Duodenal mucosa (tissue), 2 donors: ENCODE data around the gene SCG3.

Source experiments
- H3K27ac ChIP-seq: one replicate; pipeline ENCODE4 v1.7.0; 2013; ENCODE audit warnings: low read depth, low read length
- H3K27me3 ChIP-seq, 2 donors: one replicate each; pipeline ENCODE4 v1.7.0; 2013; ENCODE audit warnings: low read length in 2 of 2, control low read depth in 1 of 2; ENCODE audit not compliant: insufficient read depth in 2 of 2, control insufficient read depth in 1 of 2
- H3K36me3 ChIP-seq, 2 donors: one replicate each; pipeline ENCODE4 v1.7.0; 2013; ENCODE audit warnings: low read length in 2 of 2, control low read depth in 1 of 2; ENCODE audit not compliant: insufficient read depth in 2 of 2, control insufficient read depth in 1 of 2
- H3K4me1 ChIP-seq, 2 donors: one replicate each; pipeline ENCODE4 v1.7.0; 2013; ENCODE audit warnings: low read length in 2 of 2, control low read depth in 1 of 2; ENCODE audit not compliant: insufficient read depth in 2 of 2, control insufficient read depth in 1 of 2
- H3K4me3 ChIP-seq, 2 donors: one replicate each; pipeline ENCODE4 v1.7.0; 2013; ENCODE audit warnings: low read length in 2 of 2, low read depth in 1 of 2
- H3K9ac ChIP-seq, 2 donors: one replicate each; pipeline ENCODE4 v1.7.0; 2013; ENCODE audit warnings: low read length in 2 of 2, low read depth in 1 of 2
- H3K9me3 ChIP-seq, 2 donors: one replicate each; pipeline ENCODE4 v1.7.0; 2013; ENCODE audit warnings: low read length in 2 of 2, control low read depth in 1 of 2; ENCODE audit not compliant: control insufficient read depth in 1 of 2

SCG3 gene

DNA sequence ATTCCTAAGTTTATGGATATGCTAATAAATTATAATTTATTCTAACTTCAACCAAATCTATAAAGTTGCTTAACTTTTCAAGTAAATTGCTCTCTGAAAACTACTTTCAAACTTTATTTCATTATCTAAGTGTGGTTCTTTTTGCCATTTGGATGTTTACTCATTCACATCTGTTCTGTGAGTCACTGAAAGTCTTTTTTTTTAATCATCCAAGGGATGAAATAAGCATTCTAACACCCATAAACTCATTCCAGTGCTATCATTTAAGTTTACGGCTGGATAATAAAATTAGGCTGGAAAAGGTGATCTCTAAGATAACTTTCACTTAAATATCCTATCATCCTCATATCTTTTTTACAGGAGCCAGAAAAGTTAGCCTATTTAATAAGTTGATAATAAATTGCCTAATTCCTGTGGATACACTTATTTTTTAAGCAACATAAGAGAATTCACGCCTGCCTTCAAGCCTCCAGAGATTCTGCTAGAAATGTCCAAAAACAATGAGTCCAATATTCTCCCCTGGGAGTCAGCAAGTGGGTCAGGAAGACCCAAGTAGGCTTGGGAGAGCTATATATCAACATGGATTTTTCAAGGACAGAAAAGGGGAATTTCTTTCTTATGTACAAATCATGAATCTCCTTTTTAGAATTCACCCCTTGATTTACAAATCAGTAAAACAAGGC lies 25.8 kb downstream of the SCG3 start:
- H3K27ac ChIP-seq, result no peak overlapping the region
- H3K4me3 ChIP-seq, result no peak overlapping the region
- no peaks in the 10 kb centered on the region for H3K9me3 ChIP-seq
- H3K36me3 ChIP-seq, result no peaks in the 10 kb centered on the region
- no peak overlapping the region for H3K9ac ChIP-seq
- H3K4me1 ChIP-seq, result no peaks in the 10 kb centered on the region
- no peaks in the 10 kb centered on the region for H3K27me3 ChIP-seq

DNA sequence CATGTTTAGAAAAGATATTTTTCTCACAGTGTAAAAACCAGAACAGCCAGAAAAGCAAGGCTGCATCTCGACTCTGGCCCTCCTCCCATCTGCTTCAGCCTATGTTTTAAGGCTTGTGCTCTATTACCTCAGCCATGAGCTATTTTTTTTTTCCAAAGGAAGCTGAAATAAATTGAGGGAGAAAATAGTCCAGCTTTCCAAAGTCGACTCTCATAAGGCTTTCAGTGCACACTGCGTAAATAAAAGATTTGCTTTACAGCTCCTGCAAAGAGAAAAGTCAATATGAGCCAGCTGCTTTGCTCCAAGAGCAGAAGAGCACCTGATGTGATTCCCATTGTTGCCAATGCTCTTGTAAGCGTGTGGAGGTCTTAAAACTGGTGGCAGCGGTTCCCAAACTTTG lies 26.7 kb downstream of the SCG3 start:
- H3K27me3 ChIP-seq, result no peaks in the 10 kb centered on the region
- no peaks in the 10 kb centered on the region for H3K36me3 ChIP-seq
- no peak overlapping the region for H3K4me3 ChIP-seq
- H3K27ac ChIP-seq, result no peak overlapping the region
- H3K9ac ChIP-seq, result no peak overlapping the region
- no peaks in the 10 kb centered on the region for H3K9me3 ChIP-seq
- H3K4me1 ChIP-seq, result no peaks in the 10 kb centered on the region

- no peaks in the 10 kb centered on the region for H3K9me3 ChIP-seq
- H3K9ac ChIP-seq, result no peak overlapping the region
- H3K4me3 ChIP-seq, result no peak overlapping the region
- no peak overlapping the region for H3K27ac ChIP-seq
- no peaks in the 10 kb centered on the region for H3K4me1 ChIP-seq
- no peaks in the 10 kb centered on the region for H3K36me3 ChIP-seq
- no peaks in the 10 kb centered on the region for H3K27me3 ChIP-seq
Observed at GRCh38 chr15:51709031-51709430, 27.7 kb downstream of the SCG3 start.

DNA sequence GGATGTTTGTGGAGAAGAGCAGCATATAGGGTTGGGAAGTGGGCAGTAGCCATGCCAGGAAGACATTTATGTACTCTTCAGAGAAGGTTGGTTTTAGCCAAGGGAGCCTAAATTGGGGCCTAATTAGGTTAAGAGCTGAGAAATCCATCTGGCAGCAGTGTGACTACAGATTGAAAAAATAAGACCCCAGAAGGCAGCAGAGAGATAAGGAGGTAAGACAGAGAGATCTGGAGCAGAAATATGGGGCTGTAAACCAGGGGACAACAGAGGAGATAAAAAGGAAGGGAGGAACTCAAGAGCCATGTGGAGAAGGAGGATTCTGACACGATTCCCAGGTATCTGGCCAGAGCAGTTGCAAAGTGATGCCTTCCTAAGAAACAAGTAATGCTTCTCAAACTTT lies 32.9 kb downstream of the SCG3 start:
- H3K9ac ChIP-seq, result no peak overlapping the region
- no peaks in the 10 kb centered on the region for H3K27me3 ChIP-seq
- H3K9me3 ChIP-seq, result no peaks in the 10 kb centered on the region
- no peak overlapping the region for H3K4me3 ChIP-seq
- H3K27ac ChIP-seq, result no peak overlapping the region
- H3K36me3 ChIP-seq, result no peaks in the 10 kb centered on the region
- H3K4me1 ChIP-seq, result peaks cover 14 to 25% of the 10 kb centered on the region in 2 donors

DNA sequence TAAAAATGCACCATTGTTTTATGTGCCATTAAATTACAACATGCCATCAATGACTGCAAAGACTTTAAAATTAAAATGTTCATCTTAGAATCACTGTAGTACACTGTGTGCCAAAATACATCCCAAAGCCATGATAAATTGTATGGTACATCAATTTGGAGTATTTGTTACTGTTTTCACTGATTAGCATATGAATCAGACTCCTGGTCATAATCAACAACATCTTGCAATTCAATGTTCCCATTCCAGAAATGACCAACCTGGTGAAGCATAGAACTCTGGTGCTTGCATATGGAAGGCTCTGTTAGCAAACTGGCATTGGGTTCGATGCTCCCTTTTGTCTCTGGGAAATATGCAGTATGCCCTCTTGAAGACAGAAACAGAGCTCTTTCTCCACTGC lies 33.6 kb downstream of the SCG3 start:
- Histone ChIP-seq H3K27me3 (no peaks in the 10 kb centered on the region), H3K36me3 (no peaks in the 10 kb centered on the region), H3K4me1 (peaks cover 20 to 32% of the 10 kb centered on the region in 2 donors), H3K27ac (no peak overlapping the region), H3K9ac (no peak overlapping the region), H3K9me3 (no peaks in the 10 kb centered on the region), H3K4me3 (no peak overlapping the region)

DNA sequence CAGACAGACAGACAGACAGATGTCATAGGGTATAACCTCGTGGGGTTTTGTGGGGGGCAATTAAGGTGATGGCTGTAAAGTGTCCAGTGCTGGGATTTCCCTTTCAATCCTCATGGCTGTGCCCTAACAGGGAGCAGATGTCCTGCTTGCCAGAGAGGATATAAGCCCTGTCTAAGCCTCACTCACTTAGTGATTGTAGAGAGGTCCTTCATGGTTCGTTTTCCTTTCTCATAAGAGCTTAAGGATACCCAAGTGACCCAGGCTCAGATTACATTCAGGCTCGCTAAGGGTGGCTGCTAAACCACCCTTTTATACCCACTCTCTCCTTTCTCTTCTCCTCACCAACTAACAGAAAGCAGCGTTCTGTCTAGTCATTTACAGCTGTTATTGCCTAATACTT lies 36.9 kb downstream of the SCG3 start:
- Histone ChIP-seq H3K4me3 (no peak overlapping the region), H3K27ac (no peak overlapping the region), H3K4me1 (peaks cover 30 to 45% of the 10 kb centered on the region in 2 donors), H3K36me3 (no peaks in the 10 kb centered on the region), H3K27me3 (no peaks in the 10 kb centered on the region), H3K9ac (no peak overlapping the region), H3K9me3 (no peaks in the 10 kb centered on the region)

DNA sequence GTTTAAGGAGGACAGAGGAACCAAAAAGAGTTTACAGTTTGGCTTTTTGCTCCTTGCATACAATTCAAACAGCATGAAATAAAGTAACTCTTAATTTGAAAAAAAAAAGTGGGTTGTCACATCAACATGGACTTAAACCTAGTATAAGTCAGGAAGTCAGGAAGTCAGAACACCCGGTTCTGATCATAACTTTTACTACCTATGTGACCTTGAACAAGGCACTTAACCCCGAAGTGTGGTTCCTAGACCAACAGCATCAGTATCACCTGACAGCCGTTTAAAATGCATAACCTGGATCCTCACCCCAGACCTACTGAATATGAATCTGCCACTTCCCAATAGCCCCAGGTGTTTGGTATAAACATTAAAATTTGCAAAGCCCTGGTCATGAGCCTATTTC lies 37.4 kb downstream of the SCG3 start:
- Histone ChIP-seq H3K9ac (no peak overlapping the region), H3K27me3 (no peaks in the 10 kb centered on the region), H3K4me3 (no peak overlapping the region), H3K27ac (no peak overlapping the region), H3K36me3 (no peaks in the 10 kb centered on the region), H3K4me1 (peaks cover 30 to 45% of the 10 kb centered on the region in 2 donors), H3K9me3 (no peaks in the 10 kb centered on the region)

- Histone ChIP-seq H3K27ac (no peak overlapping the region), H3K27me3 (no peaks in the 10 kb centered on the region), H3K9me3 (no peaks in the 10 kb centered on the region), H3K9ac (no peak overlapping the region), H3K36me3 (no peaks in the 10 kb centered on the region), H3K4me3 (no peak overlapping the region), H3K4me1 (peaks cover 39 to 48% of the 10 kb centered on the region in 2 donors)
Observed at GRCh38 chr15:51720201-51720995, 39.1 kb downstream of the SCG3 start.

- no peak overlapping the region for H3K27ac ChIP-seq
- H3K4me1 ChIP-seq, result peaks cover 33 to 46% of the 10 kb centered on the region in 2 donors
- no peaks in the 10 kb centered on the region for H3K27me3 ChIP-seq
- H3K36me3 ChIP-seq, result no peaks in the 10 kb centered on the region
- H3K9ac ChIP-seq, result no peak overlapping the region
- no peaks in the 10 kb centered on the region for H3K9me3 ChIP-seq
- no peak overlapping the region for H3K4me3 ChIP-seq
Observed at GRCh38 chr15:51721199-51721960, 40.1 kb downstream of the SCG3 start.

- Histone ChIP-seq H3K9me3 (no peaks in the 10 kb centered on the region), H3K27me3 (no peaks in the 10 kb centered on the region), H3K9ac (no peak overlapping the region), H3K27ac (no peak overlapping the region), H3K4me3 (no peak overlapping the region), H3K36me3 (no peaks in the 10 kb centered on the region), H3K4me1 (peaks cover 39 to 49% of the 10 kb centered on the region in 2 donors)
Observed at GRCh38 chr15:51724199-51724598, 42.9 kb downstream of the SCG3 start.
